NCI-H510A (cell line): ENCODE data around the gene WDFY3.
"Not testable (repeated sequence)": the region's sequence is repeated elsewhere in the genome, so short reads cannot be mapped to it uniquely, and the experiment has no call there.

Source experiments
- DNase-seq: peaks from one replicate; lab custom pipeline; 2025; lab: John Stamatoyannopoulos, UW

Gene WDFY3

GRCh38 chr4:84673475-84674240, 292.8 kb downstream of the WDFY3 start:
- DNase-seq, result no peak

DNA sequence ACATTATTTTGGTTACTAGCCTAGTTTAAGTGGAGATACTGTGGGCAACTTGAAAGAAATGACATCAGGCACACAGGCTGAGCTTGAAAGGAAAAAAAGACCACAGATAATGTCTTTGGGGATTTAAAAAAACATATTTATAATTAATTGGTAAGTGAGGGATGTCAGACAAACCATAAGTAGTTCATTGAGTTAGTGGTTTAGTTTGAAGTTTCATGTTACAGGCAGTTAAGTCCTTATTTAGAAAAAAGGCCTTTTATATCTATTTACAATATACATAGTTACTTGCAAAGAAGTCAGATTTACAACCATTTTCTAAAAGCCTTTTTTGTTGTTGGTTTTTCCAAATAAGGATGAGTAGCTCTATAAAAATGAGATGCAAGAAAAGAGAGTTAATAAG, 294.3 kb downstream of the WDFY3 start:
- DNase-seq, result no peak

DNA sequence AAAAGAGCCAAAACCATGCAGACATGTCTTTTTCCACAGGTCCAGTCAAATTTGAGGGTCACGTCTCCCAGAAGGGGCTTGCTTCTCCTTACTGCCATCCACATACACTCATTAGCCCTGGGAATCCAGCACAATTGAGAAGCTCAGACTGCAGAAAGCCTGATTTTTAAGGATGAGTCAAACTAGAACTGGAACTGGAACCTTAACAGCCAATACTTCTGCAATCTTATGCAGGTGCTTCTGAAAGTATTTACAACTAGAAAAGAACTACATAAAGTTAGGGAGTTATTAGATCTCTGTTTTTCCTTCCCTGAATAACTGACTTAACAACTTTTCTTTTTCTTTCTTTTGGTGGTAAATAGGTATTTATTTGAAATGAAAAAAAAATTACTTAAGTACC, 297.3 kb downstream of the WDFY3 start:
- no peak for DNase-seq

- no peak for DNase-seq
These were observed 300.1 kb downstream of the WDFY3 start for GRCh38 chr4:84666439-84666838.

GRCh38 chr4:84664767-84665166, 301.7 kb downstream of the WDFY3 start:
- DNase-seq, result not testable (repeated sequence)

DNA sequence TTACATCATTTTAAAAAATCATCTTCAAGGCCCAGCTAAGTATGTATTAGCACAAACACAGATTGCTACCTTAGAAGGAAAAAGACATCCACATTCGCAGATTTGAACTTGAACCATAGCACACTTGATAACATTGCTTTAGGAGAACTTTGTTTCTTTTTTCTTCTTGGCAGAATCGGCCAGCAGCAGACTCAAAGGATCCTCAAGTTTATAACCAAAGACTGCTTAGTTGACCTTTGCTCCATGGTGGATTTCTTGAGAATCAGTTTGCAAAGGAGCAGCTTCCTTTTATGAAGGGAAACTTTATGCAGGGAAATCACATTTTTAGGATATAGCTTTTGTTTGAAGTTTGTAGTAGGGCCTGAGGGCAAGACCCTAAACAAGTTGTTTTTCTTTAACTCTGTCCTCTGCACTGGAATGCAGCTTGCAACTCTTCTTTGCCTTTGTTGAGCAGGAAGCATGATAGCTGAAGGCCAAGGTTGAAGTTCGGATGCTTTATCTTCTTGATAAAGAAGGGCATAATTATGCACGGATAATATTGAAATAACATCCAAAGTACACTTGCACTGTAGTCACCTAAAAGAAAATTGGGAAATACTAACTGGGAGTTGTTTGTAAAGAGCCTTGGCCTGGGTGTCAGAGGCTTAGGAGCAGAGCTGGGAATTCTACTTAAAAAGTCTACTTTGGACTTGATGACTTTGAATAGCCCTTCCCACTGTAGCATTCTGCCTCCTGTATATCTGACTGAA, 305.1 kb downstream of the WDFY3 start:
- DNase-seq, result no peak

GRCh38 chr4:84660606-84661005, 305.9 kb downstream of the WDFY3 start:
- no peak for DNase-seq

GRCh38 chr4:84652478-84652877, 314.0 kb downstream of the WDFY3 start:
- DNase-seq, result no peak

GRCh38 chr4:84651499-84651898, 315.0 kb downstream of the WDFY3 start:
- DNase-seq, result no peak

GRCh38 chr4:84648863-84649647, 317.4 kb downstream of the WDFY3 start:
- no peak for DNase-seq

- no peak for DNase-seq
These were observed 318.3 kb downstream of the WDFY3 start for GRCh38 chr4:84648178-84648577.

DNA sequence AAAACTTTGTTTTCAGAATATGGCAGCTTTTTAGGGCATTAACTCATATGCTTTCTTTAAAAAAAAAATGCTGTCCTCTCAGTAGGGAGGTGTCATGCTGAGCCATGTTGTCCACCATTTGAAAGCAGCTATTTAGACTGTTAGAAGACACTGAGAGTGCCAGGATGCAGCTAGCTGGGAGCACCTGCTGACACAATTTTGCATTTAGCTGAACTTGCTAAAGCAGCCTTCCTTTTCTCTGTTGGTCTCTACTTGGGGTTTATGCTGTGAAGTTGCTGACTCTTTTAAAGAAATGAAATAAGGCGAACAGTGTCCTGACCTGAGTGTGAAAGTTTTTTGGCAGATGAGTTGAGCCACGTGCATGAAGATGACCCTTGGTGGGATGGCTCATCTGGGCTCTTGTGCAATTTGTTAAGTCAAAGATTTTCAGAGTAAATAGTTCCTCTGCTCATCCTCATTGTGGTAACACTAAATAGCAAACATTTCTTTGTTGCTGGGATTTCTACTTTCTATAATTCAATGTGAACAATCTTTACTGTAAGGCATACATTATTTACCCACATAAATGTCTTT, 319.1 kb downstream of the WDFY3 start:
- DNase-seq, result no peak

DNA sequence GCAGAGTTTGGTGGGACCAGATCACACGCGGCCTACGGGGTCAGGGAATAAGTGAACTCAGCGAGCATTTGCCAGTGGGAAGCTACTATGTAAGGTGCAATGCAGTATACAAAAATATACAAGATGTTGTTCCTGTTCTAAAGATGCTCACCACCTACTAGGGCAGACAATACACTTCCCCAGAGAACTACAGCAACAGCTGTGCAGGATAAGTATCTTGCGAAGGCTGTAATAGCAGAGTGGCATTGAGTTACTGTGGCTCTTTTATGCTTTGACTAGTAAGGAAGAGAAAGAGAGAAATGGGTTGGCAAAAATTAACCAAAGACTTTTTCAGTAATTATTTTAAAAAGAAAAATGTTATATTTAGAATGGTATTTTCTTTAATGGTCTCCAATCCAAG, 322.4 kb downstream of the WDFY3 start:
- no peak for DNase-seq

- no peak for DNase-seq
These were observed 327.3 kb downstream of the WDFY3 start for GRCh38 chr4:84639145-84639544.

GRCh38 chr4:84638092-84638491, 328.4 kb downstream of the WDFY3 start:
- DNase-seq, result no peak

GRCh38 chr4:84634961-84635360, 331.5 kb downstream of the WDFY3 start:
- DNase-seq, result no peak

- no peak for DNase-seq
These were observed 334.4 kb downstream of the WDFY3 start for GRCh38 chr4:84632092-84632491.

DNA sequence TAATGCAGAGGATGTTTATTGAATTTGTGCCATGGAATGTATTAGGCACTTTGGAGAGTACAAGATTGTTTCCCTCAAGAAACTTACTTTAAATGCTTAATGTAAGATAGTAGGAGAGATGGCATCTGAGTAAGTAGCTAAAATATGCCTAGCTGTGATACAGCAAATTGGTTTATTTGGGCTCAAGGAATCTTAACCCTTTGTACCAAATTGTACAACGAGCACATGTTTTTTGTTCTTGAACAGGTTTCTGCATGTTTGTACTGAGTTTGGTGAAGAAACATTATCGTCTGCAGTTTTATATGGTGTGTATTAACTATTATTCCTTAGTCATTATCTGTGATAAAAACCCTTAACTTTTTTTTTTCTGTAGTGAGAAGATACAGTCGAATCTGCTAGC, 334.9 kb downstream of the WDFY3 start:
- DNase-seq, result no peak

DNA sequence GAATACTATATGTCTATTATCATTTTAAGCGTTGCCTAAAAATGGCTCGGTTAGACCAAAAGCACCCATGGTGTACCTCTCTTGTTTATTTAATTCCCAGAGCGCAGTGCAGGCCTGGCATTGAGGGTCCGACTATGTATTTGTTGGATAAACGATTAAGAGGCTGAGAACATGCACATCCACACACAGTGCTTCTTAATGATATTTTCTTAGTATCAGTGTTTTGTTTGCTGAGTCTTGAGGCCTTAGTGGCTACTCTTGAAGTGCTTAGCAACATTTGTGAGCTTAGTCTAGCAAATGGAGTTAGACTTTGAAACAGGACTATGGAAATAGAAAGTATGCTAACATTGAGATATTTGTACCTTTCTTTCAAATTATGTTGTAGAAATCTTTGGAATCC, 339.8 kb downstream of the WDFY3 start:
- no peak for DNase-seq

DNA sequence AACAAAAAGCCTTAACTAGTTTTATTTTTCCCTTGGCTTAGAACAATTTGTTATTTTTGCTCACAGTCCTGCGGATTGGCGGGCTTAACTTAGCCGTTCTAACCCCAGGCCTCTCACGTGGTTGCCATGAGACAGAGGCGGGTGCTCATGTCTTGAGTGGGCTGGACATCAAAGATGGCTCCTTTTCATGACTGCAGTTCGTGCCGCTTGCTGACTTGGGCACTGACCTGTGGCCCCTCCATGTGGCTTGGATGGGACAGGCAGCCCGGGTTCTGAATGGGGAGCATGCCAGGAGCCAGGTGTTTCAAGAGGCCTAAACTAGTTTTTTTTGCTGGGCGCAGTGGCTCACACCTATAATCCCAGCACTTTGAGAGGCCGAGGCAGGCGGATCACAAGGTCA, 342.8 kb downstream of the WDFY3 start:
- no peak for DNase-seq

DNA sequence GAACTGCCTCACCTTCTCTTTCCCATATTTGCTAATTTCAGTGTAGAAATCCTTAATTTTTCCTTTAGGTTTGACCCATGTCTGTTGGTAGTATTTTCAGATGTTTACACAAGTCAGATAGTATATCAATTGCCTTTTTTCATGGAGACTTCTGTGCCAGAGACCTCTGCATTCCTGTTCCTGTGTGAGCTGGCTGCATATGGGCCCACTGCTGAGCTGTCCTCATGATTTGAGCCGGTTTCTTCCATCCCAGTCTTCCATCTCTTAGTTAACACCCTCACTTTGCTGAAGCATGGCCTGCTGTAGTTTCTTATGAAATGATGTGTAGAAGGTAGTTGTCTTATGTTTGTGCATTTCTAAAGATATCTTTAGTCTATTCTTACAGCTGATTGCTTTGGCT, 343.5 kb downstream of the WDFY3 start:
- DNase-seq, result no peak
